CD4-positive, alpha-beta T cell (primary cell): ENCODE results near the gene LEP. TPM values are rescaled to one million over a fixed set of nuclear protein-coding genes. Genes with fewer than 3 reads are reported as not detected.

Source experiments
- ATAC-seq: fragments of 200-7000 bp; cut with Tn5 transposase; one replicate; pipeline ENCODE4 v1.10.0; 2022; ENCODE audit warnings: mild to moderate bottlenecking; ENCODE audit not compliant: poor library complexity
- CTCF ChIA-PET: fragments of 350-600 bp; sonication (Branson Sonifier 250); formaldehyde crosslinking; loops from one replicate; lab custom pipeline; 2021; ENCODE audit warnings: antibody characterized with exemption, inconsistent platforms; lab: Charles Lee
- POLR2A ChIA-PET: fragments of 350-600 bp; sonication (Branson Sonifier 250); formaldehyde crosslinking; loops from one replicate; lab custom pipeline; 2021; ENCODE audit warnings: antibody characterized with exemption, inconsistent platforms; lab: Charles Lee
- DNase-seq, 14 experiments: peaks; one replicate each; pipeline ENCODE4 v3.0.0-alpha.2; 2013 to 2020; ENCODE audit warnings: mixed read lengths in 2 of 14
- H3K27ac ChIP-seq, 2 donors: one replicate each; pipeline versions ENCODE4 v1.5.1 to v1.7.0; 2013; ENCODE audit warnings: low read length in 2 of 2, low read depth in 1 of 2, mild to moderate bottlenecking in 1 of 2
- H3K27me3 ChIP-seq, 2 experiments: 1 replicate in 1 of 2; 2 replicates in 1 of 2; pipeline versions ENCODE4 v1.6.1 to v1.7.0; 2013; ENCODE audit warnings: low read length in 2 of 2, control low read depth in 1 of 2, mild to moderate bottlenecking in 1 of 2, moderate library complexity in 1 of 2; ENCODE audit not compliant: insufficient read depth in 2 of 2, control insufficient read depth in 1 of 2
- H3K36me3 ChIP-seq: one replicate; pipeline ENCODE4 v1.6.1; 2013; ENCODE audit warnings: low read length, control low read depth; ENCODE audit not compliant: insufficient read depth
- H3K4me1 ChIP-seq: one replicate; pipeline ENCODE4 v1.6.1; 2013; ENCODE audit warnings: low read length, control low read depth; ENCODE audit not compliant: insufficient read depth
- H3K4me3 ChIP-seq: one replicate; pipeline ENCODE4 v1.5.1; 2013; ENCODE audit warnings: mild to moderate bottlenecking, low read length, moderate library complexity
- H3K9me3 ChIP-seq, 2 experiments: 1 replicate in 1 of 2; 2 replicates in 1 of 2; pipeline versions ENCODE4 v1.6.1 to v1.7.0; 2013; ENCODE audit warnings: low read length in 2 of 2, mild to moderate bottlenecking in 2 of 2, control low read depth in 1 of 2, moderate library complexity in 1 of 2; ENCODE audit not compliant: control insufficient read depth in 1 of 2, insufficient read depth in 1 of 2
- H3K27ac Mint-ChIP-seq: one replicate; pipeline ENCODE4 v1.8.0; 2020; ENCODE audit warnings: mixed read lengths
- H3K27me3 Mint-ChIP-seq: one replicate; pipeline ENCODE4 v1.8.0; 2021; ENCODE audit warnings: mixed read lengths
- H3K36me3 Mint-ChIP-seq: one replicate; pipeline ENCODE4 v1.8.0; 2021; ENCODE audit warnings: low read depth, mixed read lengths
- H3K4me1 Mint-ChIP-seq: one replicate; pipeline ENCODE4 v1.8.0; 2021; ENCODE audit warnings: low read depth, mixed read lengths
- H3K4me3 Mint-ChIP-seq: one replicate; pipeline ENCODE4 v1.8.0; 2020; ENCODE audit warnings: mild to moderate bottlenecking, mixed read lengths
- H3K9me3 Mint-ChIP-seq: one replicate; pipeline ENCODE4 v1.8.0; 2020; ENCODE audit warnings: mixed read lengths
- CTCF ChIP-seq: fragments of 200-600 bp; IDR thresholded peaks from one replicate; pipeline ENCODE4 v1.8.0; 2022; ENCODE audit warnings: antibody characterized with exemption, mild to moderate bottlenecking
- intact Hi-C, 2 experiments: fragments of 100-400 bp; cut with DNase I in 1 of 2; cut with micrococcal nuclease in 1 of 2; formaldehyde crosslinking; loops; one replicate each; pipeline versions ENCODE4 v1.15.1 to v1.9.0; 2023 to 2025; cut with DNase I, micrococcal nuclease
- total RNA-seq, 174 experiments: library from RNA in 2 of 174; stranded (reverse) in 2 of 174; gene quantifications; one replicate each; pipeline ENCODE4 v1.2.3 and lab custom pipeline; 2021 to 2026

The LEP gene
- total RNA-seq, 2 experiments from 2014 or later: not detected

GRCh38 chr7:128262273-128263028, 21.4 kb downstream of the LEP start:
- TF ChIP-seq CTCF: no peak
- H3K27ac ChIP-seq: no peak overlapping the region
- ChIA-PET CTCF (no interaction called here), POLR2A (no interaction called here)
- DNase-seq: no peak
- H3K27me3 ChIP-seq: peaks cover 5 to 10% of the 10 kb centered on the region in 2 experiments
- H3K4me3 ChIP-seq: no peak overlapping the region
- H3K36me3 Mint-ChIP-seq: no peaks in the 10 kb centered on the region
- H3K4me1 Mint-ChIP-seq: no peaks in the 10 kb centered on the region
- H3K9me3 ChIP-seq: no peaks in the 10 kb centered on the region
- H3K36me3 ChIP-seq: no peaks in the 10 kb centered on the region
- intact Hi-C loops: no loop called here
- ATAC-seq: no peak
- H3K27ac Mint-ChIP-seq: no peak overlapping the region
- H3K4me1 ChIP-seq: no peaks in the 10 kb centered on the region
- peaks cover 4% of the 10 kb centered on the region for H3K27me3 Mint-ChIP-seq
- H3K4me3 Mint-ChIP-seq: no peak overlapping the region
- no peaks in the 10 kb centered on the region for H3K9me3 Mint-ChIP-seq

- H3K27me3 ChIP-seq: peaks cover 6 to 12% of the 10 kb centered on the region in 2 experiments
- Mint-ChIP-seq H3K4me1 (no peaks in the 10 kb centered on the region), H3K4me3 (no peak overlapping the region), H3K27ac (no peak overlapping the region), H3K36me3 (no peaks in the 10 kb centered on the region), H3K9me3 (no peaks in the 10 kb centered on the region), H3K27me3 (peaks cover 13% of the 10 kb centered on the region)
- no peak overlapping the region for H3K4me3 ChIP-seq
- H3K4me1 ChIP-seq: no peaks in the 10 kb centered on the region
- POLR2A ChIA-PET: no interaction called here
- no peak for ATAC-seq
- H3K27ac ChIP-seq: no peak overlapping the region
- no peak for TF ChIP-seq CTCF
- H3K9me3 ChIP-seq: no peaks in the 10 kb centered on the region
- intact Hi-C loops: no loop called here
- DNase-seq: no peak
- no peaks in the 10 kb centered on the region for H3K36me3 ChIP-seq
- CTCF ChIA-PET: no interaction called here
These were observed 22.3 kb downstream of the LEP start for GRCh38 chr7:128263420-128263819.

GRCh38 chr7:128264477-128264876, 23.4 kb downstream of the LEP start:
- Histone ChIP-seq H3K9me3 (no peaks in the 10 kb centered on the region), H3K4me3 (no peak overlapping the region), H3K36me3 (no peaks in the 10 kb centered on the region), H3K27me3 (peaks cover 6 to 12% of the 10 kb centered on the region in 2 experiments), H3K4me1 (no peaks in the 10 kb centered on the region), H3K27ac (no peak overlapping the region)
- CTCF ChIA-PET: no interaction called here
- Mint-ChIP-seq H3K27me3 (peaks cover 23% of the 10 kb centered on the region), H3K27ac (no peak overlapping the region), H3K9me3 (no peaks in the 10 kb centered on the region), H3K36me3 (no peaks in the 10 kb centered on the region), H3K4me3 (no peak overlapping the region), H3K4me1 (no peaks in the 10 kb centered on the region)
- DNase-seq (no peak), ATAC-seq (no peak)
- intact Hi-C loops: no loop called here
- TF ChIP-seq CTCF: no peak
- POLR2A ChIA-PET: no interaction called here
